ENCODE data around the gene CHTOP. TPM values are rescaled to one million over a fixed set of nuclear protein-coding genes. Genes with fewer than 3 reads are reported as not detected.

Gene CHTOP
- total and polyA plus RNA-seq, 2 of the 13 experiments (the other 11 are each of a cell fraction or from before 2014, with no cell fraction given), result 38.0 to 51.9 TPM

DNA sequence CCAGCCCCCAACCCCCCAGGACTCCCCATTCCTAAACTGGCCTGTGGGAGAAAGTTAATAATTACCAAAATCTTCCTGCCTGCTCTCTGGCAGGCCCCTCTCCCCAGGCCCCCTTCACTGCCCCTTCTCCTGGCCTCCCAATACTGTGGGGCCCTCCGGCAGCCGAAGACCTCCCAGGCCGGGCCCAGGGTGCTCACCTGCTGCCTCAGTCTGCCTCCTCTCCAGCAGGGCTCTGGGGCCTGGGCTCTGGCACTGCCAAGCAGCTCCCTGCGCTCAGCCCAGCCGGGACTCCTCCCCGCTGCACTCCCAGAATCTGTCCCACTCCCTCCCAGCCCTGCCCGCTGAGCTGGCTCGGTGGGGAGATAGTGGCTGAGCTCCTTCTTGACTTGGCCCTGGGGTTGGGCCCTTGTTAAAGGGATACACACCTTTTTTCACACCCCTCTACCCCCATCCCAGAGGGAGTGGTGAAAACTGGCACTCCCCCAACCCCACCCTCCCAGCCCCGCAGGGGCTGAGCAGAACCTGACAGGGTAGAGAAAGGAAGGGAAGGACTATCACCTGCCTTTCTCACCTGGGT, 21.0 kb upstream of the CHTOP start, which contains the start of gene S100A16:
S100A16 (minus strand) TSS at position 383 of the 577 bp plus-strand sequence. CDS start 4,986 bp downstream, outside the sequence.
- BruUV-seq (replicated peaks), result no TSS peak
- ChIA-PET POLR2A (interaction anchor here (1.0 to 12.2 kb wide), 13 partner anchors 9 to 163 kb away, joined by 3 to 390 read pairs (median 4); partner anchors contain the start of genes CHTOP, S100A1, S100A13 and SLC27A3), CTCF (ENCODE audit: low intra/inter-chr PET ratio, low total read pairs) (no interaction called here)
- Histone ChIP-seq H3K4me3 (replicated peaks in 1 of 3; ENCODE audit: insufficient read depth in 1 of 3, low read depth in 2 of 3, low read length in 3 of 3) (peak within 1 kb of the TSS; percentile 60 to 76 (median 71)), H3K9ac (ENCODE audit: insufficient read depth, low read depth, low read length) (peak within 1 kb of the TSS; percentile 80), H3K9me3 (ENCODE audit: low read length) (no peaks in the 10 kb centered on the region), H3K4me2 (ENCODE audit: low read depth, low read length) (peak within 1 kb of the TSS; percentile 84), H3K79me2 (ENCODE audit: insufficient read depth, low read length) (peaks cover 12% of the 10 kb centered on the region), H3K27ac (ENCODE audit: extremely low read length, insufficient read depth, low read length) (peak within 1 kb of the TSS; percentile 66), H2AFZ (ENCODE audit: low read length) (no peak within 1 kb of the TSS), H3K36me3 (replicated peaks in 1 of 2; ENCODE audit: control insufficient read depth in 1 of 2, insufficient read depth in 2 of 2, low read length in 2 of 2) (no peaks in the 10 kb centered on the region), H3K4me1 (ENCODE audit: insufficient read depth, low read length) (peaks cover 85% of the 10 kb centered on the region), H3K27me3 (ENCODE audit: control insufficient read depth in 1 of 2, insufficient read depth in 2 of 2, low read length in 2 of 2) (no peaks in the 10 kb centered on the region; a peak in 1 of 5 replicates), H4K20me1 (ENCODE audit: insufficient read depth, low read length) (no peaks in the 10 kb centered on the region)
- FAIRE-seq (no peak), ATAC-seq (peak; percentile 49), DNase-seq (ENCODE audit: low spot score) (no peak)
- intact Hi-C loops (cut with micrococcal nuclease; ENCODE audit: unreplicated experiment) (no loop called here), in situ Hi-C loops (cut with HindIII; ENCODE audit: extremely low pct_ligation_motif_present, low pct_unique_long_range_greater_than_20kb) (no loop called here)
- 0% methylated on average over 2 of the region's 9 CpGs for WGBS (ENCODE audit: low lambda C conversion rate)
- no peak for TF ChIP-seq PITX1 (CRISPR knock-in tag; IDR thresholded peaks at IDR 0.05)
- TF ChIP-seq ZNF678 (CRISPR knock-in tag; IDR thresholded peaks at IDR 0.05), result 0 out of 2 replicates have a peak, but pooled peaks have one; percentile 67
- TF ChIP-seq DPF2 (CRISPR knock-in tag; IDR thresholded peaks at IDR 0.05; ENCODE audit: borderline replicate concordance, low read depth), result no peak; the same call in 1 of the 2 replicates
- no peak for TF ChIP-seq SPEN (CRISPR knock-in tag; IDR thresholded peaks at IDR 0.05; ENCODE audit: low read depth)
- TF ChIP-seq GTF3A (CRISPR knock-in tag; conservative IDR thresholded peaks at IDR 0.05), result peak; percentile 65; the same call in 1 of the 2 replicates
- TF ChIP-seq NR2F6 (IDR thresholded peaks at IDR 0.05), result no peak
- TF ChIP-seq NR2F6 (CRISPR knock-in tag; IDR thresholded peaks at IDR 0.05), result no peak
- peak; percentile 51; the same call in 1 of the 2 replicates for TF ChIP-seq MTA1 (CRISPR knock-in tag; IDR thresholded peaks at IDR 0.05; ENCODE audit: borderline replicate concordance)
- TF ChIP-seq, protein P1, sequence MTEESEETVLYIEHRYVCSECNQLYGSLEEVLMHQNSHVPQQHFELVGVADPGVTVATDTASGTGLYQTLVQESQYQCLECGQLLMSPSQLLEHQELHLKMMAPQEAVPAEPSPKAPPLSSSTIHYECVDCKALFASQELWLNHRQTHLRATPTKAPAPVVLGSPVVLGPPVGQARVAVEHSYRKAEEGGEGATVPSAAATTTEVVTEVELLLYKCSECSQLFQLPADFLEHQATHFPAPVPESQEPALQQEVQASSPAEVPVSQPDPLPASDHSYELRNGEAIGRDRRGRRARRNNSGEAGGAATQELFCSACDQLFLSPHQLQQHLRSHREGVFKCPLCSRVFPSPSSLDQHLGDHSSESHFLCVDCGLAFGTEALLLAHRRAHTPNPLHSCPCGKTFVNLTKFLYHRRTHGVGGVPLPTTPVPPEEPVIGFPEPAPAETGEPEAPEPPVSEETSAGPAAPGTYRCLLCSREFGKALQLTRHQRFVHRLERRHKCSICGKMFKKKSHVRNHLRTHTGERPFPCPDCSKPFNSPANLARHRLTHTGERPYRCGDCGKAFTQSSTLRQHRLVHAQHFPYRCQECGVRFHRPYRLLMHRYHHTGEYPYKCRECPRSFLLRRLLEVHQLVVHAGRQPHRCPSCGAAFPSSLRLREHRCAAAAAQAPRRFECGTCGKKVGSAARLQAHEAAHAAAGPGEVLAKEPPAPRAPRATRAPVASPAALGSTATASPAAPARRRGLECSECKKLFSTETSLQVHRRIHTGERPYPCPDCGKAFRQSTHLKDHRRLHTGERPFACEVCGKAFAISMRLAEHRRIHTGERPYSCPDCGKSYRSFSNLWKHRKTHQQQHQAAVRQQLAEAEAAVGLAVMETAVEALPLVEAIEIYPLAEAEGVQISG (CRISPR knock-in tag; IDR thresholded peaks at IDR 0.05), result peak; percentile 61
- no peak for TF ChIP-seq ZNF737 (CRISPR knock-in tag; IDR thresholded peaks at IDR 0.05; ENCODE audit: borderline replicate concordance)
- TF ChIP-seq MED1 (CRISPR knock-in tag; IDR thresholded peaks at IDR 0.05), result peak; percentile 54; the same call in 1 of the 2 replicates
- TF ChIP-seq, protein P2, sequence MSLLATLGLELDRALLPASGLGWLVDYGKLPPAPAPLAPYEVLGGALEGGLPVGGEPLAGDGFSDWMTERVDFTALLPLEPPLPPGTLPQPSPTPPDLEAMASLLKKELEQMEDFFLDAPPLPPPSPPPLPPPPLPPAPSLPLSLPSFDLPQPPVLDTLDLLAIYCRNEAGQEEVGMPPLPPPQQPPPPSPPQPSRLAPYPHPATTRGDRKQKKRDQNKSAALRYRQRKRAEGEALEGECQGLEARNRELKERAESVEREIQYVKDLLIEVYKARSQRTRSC (CRISPR knock-in tag; IDR thresholded peaks at IDR 0.05; ENCODE audit: low read depth), result no peak
- peak; percentile 20; the same call in 1 of the 2 replicates for TF ChIP-seq GATA4 (IDR thresholded peaks at IDR 0.05; ENCODE audit: borderline replicate concordance, low read depth)
- TF ChIP-seq ARNT (IDR thresholded peaks at IDR 0.05), result no peak
- peak; percentile 96 for TF ChIP-seq ZNF263 (CRISPR knock-in tag; IDR thresholded peaks at IDR 0.05)
- peak; percentile 48; the same call in 1 of the 2 replicates for TF ChIP-seq KAT8 (CRISPR knock-in tag; IDR thresholded peaks at IDR 0.05)
- TF ChIP-seq ZNF782 (CRISPR knock-in tag; IDR thresholded peaks at IDR 0.05; ENCODE audit: borderline replicate concordance), result peak; percentile 63; the same call in 1 of the 2 replicates
- no peak for TF ChIP-seq ASH2L (IDR thresholded peaks at IDR 0.05; ENCODE audit: insufficient read length, low read depth, low read length)
- peak; percentile 87 for TF ChIP-seq ZBTB7B (CRISPR knock-in tag; IDR thresholded peaks at IDR 0.05)
- TF ChIP-seq ZNF230 (CRISPR knock-in tag; IDR thresholded peaks at IDR 0.05), result 0 out of 2 replicates have a peak, but pooled peaks have one; percentile 15
- no peak for TF ChIP-seq SOX13 (IDR thresholded peaks at IDR 0.05)
- TF ChIP-seq SOX13 (CRISPR knock-in tag; conservative IDR thresholded peaks at IDR 0.05 in 1 of 2, IDR thresholded peaks at IDR 0.05 in 1 of 2), result peak in 1 of 2 experiments; percentile 18; a peak in 1 of 4 replicates
- TF ChIP-seq ZNF543 (CRISPR knock-in tag; IDR thresholded peaks at IDR 0.05), result peak; percentile 89

Measured in HepG2 (cell line).